ENCODE measurements around the gene SUGCT. TPM values are rescaled to one million over a fixed set of nuclear protein-coding genes. Genes with fewer than 3 reads are reported as not detected.

Gene SUGCT
- total RNA-seq, 2 experiments from 2014 or later = 0.95 to 1.2 TPM

DNA sequence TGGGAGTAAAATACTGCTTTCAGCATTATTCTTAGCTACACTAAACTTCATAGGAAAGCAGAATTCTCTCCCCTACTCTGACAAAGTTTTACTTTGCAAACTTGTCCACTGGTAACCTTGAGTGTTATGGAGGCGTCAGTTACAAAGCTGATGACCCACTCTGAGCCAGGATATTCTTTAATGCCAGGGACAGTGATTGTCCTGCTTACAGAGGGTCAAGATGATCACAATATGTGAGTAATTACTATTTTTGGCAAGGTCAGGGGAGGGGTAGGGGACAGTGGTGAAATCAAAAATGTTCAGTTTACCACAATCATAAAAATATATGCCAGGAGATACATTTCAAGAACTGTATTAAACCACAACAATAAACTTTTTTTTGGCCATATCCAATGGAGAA is 520.6 kb downstream of the SUGCT start:
- Histone ChIP-seq H3K36me3 (ENCODE audit: insufficient read depth, low read length) (no peaks in the 10 kb centered on the region), H3K9me3 (ENCODE audit: control insufficient read depth in 1 of 2, insufficient read depth in 1 of 2, low read length in 2 of 2) (peaks cover 0 to 9% of the 10 kb centered on the region in 2 experiments), H3K27ac (ENCODE audit: low read depth in 1 of 2, low read length in 2 of 2) (no peak overlapping the region), H3K4me1 (ENCODE audit: insufficient read depth, low read length) (no peaks in the 10 kb centered on the region), H3K27me3 (ENCODE audit: control insufficient read depth in 1 of 2, insufficient read depth in 2 of 2, low read length in 2 of 2) (no peaks in the 10 kb centered on the region), H3K4me3 (ENCODE audit: low read length) (no peak overlapping the region)
- TF ChIP-seq, protein P1, sequence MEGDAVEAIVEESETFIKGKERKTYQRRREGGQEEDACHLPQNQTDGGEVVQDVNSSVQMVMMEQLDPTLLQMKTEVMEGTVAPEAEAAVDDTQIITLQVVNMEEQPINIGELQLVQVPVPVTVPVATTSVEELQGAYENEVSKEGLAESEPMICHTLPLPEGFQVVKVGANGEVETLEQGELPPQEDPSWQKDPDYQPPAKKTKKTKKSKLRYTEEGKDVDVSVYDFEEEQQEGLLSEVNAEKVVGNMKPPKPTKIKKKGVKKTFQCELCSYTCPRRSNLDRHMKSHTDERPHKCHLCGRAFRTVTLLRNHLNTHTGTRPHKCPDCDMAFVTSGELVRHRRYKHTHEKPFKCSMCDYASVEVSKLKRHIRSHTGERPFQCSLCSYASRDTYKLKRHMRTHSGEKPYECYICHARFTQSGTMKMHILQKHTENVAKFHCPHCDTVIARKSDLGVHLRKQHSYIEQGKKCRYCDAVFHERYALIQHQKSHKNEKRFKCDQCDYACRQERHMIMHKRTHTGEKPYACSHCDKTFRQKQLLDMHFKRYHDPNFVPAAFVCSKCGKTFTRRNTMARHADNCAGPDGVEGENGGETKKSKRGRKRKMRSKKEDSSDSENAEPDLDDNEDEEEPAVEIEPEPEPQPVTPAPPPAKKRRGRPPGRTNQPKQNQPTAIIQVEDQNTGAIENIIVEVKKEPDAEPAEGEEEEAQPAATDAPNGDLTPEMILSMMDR (IDR thresholded peaks at IDR 0.05) = no peak
- intact Hi-C loops (cut with DNase I, micrococcal nuclease) = no loop called here
- Mint-ChIP-seq H3K27me3 (no peaks in the 10 kb centered on the region), H3K4me1 (ENCODE audit: low read depth) (no peaks in the 10 kb centered on the region), H3K27ac (no peak overlapping the region), H3K4me3 (no peak overlapping the region), H3K36me3 (ENCODE audit: low read depth) (no peaks in the 10 kb centered on the region), H3K9me3 (peaks cover 5% of the 10 kb centered on the region)
- ChIA-PET CTCF (no interaction called here), POLR2A (no interaction called here)
- DNase-seq (no peak), ATAC-seq (ENCODE audit: poor library complexity) (no peak)

DNA sequence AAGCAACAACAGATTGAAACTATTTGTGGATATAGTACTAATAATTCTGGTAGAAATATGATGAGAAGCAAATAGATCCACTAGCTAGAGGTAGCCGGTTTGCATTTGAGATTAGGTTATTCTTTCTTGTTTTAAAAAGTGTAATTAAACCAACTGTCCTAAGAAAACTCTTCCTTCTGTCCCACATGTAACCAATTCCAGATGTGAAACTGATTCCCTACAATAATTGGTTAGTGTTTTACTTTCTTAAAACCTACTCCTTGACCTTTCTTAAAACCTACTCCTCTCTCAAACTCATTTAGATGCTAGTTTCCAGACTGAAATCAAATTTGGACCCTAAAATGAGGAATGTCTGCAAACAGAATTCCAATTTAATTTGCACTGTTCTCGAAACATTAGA is 521.5 kb downstream of the SUGCT start:
- Histone ChIP-seq H3K36me3 (ENCODE audit: insufficient read depth, low read length) (no peaks in the 10 kb centered on the region), H3K4me3 (ENCODE audit: low read length) (no peak overlapping the region), H3K9me3 (ENCODE audit: control insufficient read depth in 1 of 2, insufficient read depth in 1 of 2, low read length in 2 of 2) (peaks cover 0 to 10% of the 10 kb centered on the region in 2 experiments), H3K27me3 (ENCODE audit: control insufficient read depth in 1 of 2, insufficient read depth in 2 of 2, low read length in 2 of 2) (no peaks in the 10 kb centered on the region), H3K4me1 (ENCODE audit: insufficient read depth, low read length) (no peaks in the 10 kb centered on the region), H3K27ac (ENCODE audit: low read depth in 1 of 2, low read length in 2 of 2) (no peak overlapping the region)
- H3K36me3 Mint-ChIP-seq (ENCODE audit: low read depth) = no peaks in the 10 kb centered on the region
- ChIA-PET CTCF (no interaction called here), POLR2A (no interaction called here)
- no peak for ATAC-seq (ENCODE audit: poor library complexity)
- no peaks in the 10 kb centered on the region for H3K27me3 Mint-ChIP-seq
- DNase-seq = no peak
- TF ChIP-seq, protein P1 (IDR thresholded peaks at IDR 0.05) = no peak
- H3K4me3 Mint-ChIP-seq = no peak overlapping the region
- H3K4me1 Mint-ChIP-seq (ENCODE audit: low read depth) = no peaks in the 10 kb centered on the region
- peaks cover 3% of the 10 kb centered on the region for H3K9me3 Mint-ChIP-seq
- no peak overlapping the region for H3K27ac Mint-ChIP-seq
- intact Hi-C loops (cut with DNase I, micrococcal nuclease) = no loop called here

DNA sequence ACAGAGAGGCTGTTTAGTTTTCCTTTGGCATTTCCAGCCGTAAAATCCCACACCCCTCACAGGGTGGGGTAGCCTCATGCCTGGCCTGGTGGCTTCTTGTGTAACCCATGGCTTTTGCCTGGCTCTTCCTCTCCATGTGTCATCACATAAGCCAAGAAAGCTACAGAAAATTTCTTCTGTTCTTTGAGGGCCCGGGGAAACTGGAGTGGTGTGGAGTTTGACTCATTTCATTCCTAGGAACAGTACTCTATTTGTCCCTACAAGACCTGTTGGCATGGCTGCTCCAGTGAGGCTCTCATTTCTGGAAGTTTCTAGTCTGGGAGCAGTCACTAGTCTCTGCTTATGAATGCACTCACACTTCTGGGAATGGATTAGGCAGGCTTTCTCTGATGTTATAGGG is 523.9 kb downstream of the SUGCT start:
- H3K27me3 ChIP-seq (ENCODE audit: control insufficient read depth in 1 of 2, insufficient read depth in 2 of 2, low read length in 2 of 2) = no peaks in the 10 kb centered on the region
- Mint-ChIP-seq H3K4me3 (no peak overlapping the region), H3K9me3 (no peaks in the 10 kb centered on the region), H3K36me3 (ENCODE audit: low read depth) (no peaks in the 10 kb centered on the region), H3K27ac (no peak overlapping the region), H3K4me1 (ENCODE audit: low read depth) (no peaks in the 10 kb centered on the region), H3K27me3 (no peaks in the 10 kb centered on the region)
- POLR2A ChIA-PET = no interaction called here
- H3K4me1 ChIP-seq (ENCODE audit: insufficient read depth, low read length) = no peaks in the 10 kb centered on the region
- ATAC-seq (ENCODE audit: poor library complexity) = no peak
- intact Hi-C loops (cut with DNase I, micrococcal nuclease) = no loop called here
- H3K27ac ChIP-seq (ENCODE audit: low read depth in 1 of 2, low read length in 2 of 2) = no peak overlapping the region
- no peak overlapping the region for H3K4me3 ChIP-seq (ENCODE audit: low read length)
- DNase-seq = no peak
- H3K36me3 ChIP-seq (ENCODE audit: insufficient read depth, low read length) = no peaks in the 10 kb centered on the region
- CTCF ChIA-PET = no interaction called here
- H3K9me3 ChIP-seq (ENCODE audit: control insufficient read depth in 1 of 2, insufficient read depth in 1 of 2, low read length in 2 of 2) = peaks cover 0 to 10% of the 10 kb centered on the region in 2 experiments
- TF ChIP-seq, protein P1 (IDR thresholded peaks at IDR 0.05) = no peak
